NCI-H82 treated with DMSO at 0.1 percent for 48 hours (cell line): ENCODE results near the gene ITIH3.
"Not testable (repeated sequence)": the region's sequence is repeated elsewhere in the genome, so short reads cannot be mapped to it uniquely, and the experiment has no call there.

Source experiments
- DNase-seq: peaks from one replicate; lab custom pipeline; 2025; ENCODE audit not compliant: unreplicated experiment; lab: John Stamatoyannopoulos, UW

The ITIH3 gene, protein sequence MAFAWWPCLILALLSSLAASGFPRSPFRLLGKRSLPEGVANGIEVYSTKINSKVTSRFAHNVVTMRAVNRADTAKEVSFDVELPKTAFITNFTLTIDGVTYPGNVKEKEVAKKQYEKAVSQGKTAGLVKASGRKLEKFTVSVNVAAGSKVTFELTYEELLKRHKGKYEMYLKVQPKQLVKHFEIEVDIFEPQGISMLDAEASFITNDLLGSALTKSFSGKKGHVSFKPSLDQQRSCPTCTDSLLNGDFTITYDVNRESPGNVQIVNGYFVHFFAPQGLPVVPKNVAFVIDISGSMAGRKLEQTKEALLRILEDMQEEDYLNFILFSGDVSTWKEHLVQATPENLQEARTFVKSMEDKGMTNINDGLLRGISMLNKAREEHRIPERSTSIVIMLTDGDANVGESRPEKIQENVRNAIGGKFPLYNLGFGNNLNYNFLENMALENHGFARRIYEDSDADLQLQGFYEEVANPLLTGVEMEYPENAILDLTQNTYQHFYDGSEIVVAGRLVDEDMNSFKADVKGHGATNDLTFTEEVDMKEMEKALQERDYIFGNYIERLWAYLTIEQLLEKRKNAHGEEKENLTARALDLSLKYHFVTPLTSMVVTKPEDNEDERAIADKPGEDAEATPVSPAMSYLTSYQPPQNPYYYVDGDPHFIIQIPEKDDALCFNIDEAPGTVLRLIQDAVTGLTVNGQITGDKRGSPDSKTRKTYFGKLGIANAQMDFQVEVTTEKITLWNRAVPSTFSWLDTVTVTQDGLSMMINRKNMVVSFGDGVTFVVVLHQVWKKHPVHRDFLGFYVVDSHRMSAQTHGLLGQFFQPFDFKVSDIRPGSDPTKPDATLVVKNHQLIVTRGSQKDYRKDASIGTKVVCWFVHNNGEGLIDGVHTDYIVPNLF

DNA sequence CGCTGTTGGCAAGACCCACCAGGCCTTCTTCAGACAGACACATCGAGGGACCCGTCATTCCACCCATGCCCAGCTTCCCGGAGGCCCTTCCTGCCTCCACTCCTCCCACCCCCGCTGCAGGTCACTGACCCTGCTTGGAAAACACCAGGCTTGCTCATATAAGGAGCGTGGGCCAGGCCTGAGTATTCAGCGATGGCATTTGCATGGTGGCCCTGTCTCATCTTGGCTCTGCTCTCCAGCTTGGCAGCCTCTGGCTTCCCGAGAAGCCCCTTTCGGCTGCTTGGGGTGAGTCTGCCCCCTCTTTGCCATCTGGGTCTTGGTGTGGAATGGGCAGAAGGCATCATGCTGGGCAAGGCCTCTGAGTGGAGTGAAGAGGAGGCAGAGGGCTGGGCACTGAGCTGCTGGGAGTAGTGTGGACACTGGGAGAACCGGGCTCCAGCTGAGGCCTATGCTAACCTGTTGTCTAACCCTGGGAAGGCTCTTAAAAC is at the start of gene ITIH3:
Gene ITIH3, plus strand, starts transcription at position 185 of the 488 bp plus-strand sequence. Its CDS starts 8 bp downstream, at position 193.
- no peak for DNase-seq

DNA sequence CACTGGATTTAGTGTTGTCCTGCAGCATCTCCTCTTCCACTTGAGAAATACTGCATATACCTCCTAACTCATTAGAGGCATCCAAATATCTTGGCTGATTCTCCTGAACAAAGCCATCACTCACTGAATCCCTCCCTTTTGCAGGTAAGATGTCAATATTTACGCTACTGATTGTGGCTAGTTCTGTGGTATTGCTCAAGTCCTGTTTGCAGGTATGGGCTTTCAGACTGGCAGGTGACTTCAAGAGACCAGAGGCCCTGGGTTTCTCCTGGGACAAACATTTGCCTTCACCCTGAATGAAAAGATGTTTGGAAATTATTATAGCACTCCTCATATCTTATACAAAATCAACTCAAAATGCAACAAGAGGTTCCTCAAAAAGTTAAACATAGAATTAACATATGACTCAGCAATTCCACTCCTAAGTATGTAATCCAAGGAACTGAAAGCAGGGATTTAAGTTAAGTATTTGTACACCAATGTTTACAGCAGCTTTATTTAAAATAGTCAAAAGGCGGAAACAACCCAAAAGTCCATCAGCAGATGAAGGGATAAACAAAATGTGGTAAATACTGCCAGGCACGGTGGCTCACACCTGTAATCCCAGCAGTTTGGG is 42.4 kb upstream of the ITIH3 start:
- DNase-seq, result no peak

DNA sequence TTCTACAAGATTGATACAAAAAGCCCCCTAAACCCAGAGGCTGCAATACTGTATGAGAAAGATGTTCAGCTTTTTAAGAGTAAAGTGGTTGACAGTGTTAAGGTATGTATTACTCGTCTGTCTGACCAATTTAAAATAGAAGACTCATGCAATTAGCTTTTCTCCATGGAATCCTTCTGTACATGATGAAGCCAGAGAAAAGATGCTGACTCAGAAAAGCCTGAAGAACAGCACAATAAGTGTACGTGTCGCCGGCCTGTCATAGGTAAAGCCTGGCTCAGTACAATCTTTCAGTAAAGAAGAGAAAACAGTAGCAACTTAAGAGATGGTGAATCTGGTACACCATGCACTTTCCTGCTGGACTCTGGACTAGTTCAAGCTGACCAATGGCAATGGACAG is 40.2 kb upstream of the ITIH3 start:
- no peak for DNase-seq

DNA sequence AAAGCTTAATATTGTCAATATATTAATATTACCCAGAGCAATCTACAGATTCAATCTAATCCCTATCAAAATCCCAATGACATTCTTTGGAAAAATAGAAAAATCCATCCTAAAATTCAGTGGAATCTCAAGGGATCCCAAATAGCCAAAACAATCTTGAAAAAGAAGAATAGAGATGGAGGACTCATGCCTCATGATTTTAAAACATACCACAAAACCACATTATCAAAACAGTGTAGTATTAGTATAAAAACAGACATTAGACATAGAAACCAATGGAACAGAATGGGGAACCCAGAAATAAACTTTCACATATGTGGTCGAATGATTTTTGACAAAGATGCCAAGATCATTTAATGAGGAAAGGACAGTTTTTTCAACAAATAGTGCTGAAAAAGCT is 38.5 kb upstream of the ITIH3 start:
- DNase-seq, result no peak

DNA sequence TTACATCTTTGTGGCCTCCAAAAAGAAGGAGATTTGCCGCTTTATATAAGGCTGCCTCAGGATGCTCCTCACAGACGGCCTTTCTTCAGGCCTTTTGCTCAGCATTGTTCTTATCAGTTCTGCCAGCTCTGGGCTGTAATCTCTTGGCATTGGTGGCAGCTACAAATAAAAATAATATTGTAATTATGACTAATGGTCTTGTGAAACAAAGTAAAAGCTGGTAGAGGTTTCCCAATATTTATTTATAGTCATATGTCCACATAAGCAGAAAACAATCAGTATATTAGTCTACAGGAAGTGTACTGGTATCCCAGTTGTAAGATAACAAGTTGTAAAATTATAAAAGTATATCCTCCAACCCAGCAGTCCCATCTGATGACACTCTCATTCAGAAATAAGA is 31.1 kb upstream of the ITIH3 start:
- no peak for DNase-seq

DNA sequence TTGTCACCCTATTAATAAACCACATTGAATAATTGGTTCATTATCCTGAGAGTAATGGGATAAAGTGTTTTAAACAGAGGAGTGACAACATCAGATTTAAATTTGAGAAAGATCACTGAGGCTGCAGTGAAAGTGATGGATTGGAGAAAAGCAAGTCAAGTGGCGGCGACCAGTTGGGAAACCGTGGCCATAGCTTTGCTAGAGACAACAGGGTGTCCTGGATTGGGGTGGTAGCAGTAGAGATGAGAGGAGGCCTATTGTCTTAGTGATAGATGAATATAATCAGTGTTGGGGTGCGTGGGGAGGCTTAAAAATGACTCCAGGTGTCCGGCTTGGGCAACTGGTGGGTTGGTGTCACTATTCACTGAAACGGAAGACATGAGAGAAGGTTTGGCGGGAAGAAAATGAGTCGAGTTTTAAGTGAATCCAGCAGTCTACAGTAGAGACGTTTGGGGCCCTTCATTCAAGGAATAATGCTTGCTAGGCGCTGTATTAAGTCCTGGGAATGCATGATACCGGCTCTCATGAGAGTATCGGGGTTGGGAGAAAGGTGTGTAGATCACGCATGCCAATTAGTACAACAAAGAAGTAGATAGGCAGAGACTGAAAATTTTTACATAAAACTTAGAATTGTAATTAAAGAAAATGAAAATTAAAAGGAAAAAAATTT is 24.7 kb upstream of the ITIH3 start:
- no peak for DNase-seq

DNA sequence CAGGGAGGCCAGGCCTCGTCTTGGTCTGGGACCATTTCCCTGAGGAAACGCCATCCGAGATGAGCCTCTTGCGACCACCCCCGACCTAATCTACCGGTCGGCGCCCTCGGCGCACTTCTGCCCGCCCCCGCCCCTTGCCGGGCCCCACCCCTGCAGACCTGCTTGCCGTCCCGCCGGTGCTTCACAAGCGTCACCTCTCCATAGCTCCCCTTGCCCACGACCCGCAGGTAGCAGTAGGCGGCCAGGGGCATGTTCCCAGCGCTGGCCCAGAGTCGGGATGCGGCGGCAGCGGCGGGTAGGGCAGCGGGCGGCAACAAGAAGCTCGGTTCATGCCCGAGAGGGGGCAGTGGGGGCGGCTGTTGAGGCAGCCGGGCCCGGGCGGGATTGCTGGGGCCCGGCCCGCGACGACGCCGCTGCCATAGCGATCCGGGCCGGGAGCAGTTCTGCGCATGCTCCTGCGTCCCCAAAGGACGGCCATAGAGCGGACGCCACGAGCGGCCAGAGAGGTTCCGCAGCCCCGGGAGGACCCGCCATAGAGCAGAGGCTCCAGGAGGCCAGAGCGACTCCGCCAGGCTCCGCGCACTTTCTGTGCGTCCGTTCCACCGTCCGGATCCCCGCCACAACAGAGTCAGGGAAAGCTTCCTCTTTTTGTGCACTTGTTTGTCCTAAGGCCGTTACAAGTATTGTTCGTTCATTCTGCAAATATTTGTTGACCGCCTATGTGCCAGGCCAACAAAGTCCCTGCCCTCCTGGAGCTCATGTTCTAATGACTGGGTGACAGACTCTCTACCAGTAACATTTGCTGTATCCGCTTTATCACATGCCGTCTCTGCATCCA is 23.9 kb upstream of the ITIH3 start, which contains the start of gene NEK4:
Gene NEK4, minus strand, starts transcription at position 445 of the 838 bp plus-strand sequence. Its CDS starts 194 bp downstream, at position 251.
- peak; percentile 75 for DNase-seq

DNA sequence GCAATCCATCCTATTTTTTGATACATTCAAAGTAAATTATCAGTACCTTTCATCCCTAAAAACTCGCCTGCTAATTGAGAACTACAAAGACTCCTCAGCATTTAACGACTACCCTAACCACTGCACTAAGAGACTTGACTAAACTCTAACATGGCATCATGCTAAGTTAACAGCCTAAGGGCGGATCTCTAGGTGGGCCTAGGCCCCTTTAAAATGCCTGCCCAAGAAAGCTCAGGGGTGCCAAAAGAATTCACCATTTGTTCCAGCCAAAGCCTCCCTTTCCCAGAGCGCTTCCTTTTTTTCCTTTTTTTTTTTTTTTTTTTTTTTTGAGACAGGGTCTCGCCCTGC is 23.3 kb upstream of the ITIH3 start:
- DNase-seq, result peak; percentile 20

DNA sequence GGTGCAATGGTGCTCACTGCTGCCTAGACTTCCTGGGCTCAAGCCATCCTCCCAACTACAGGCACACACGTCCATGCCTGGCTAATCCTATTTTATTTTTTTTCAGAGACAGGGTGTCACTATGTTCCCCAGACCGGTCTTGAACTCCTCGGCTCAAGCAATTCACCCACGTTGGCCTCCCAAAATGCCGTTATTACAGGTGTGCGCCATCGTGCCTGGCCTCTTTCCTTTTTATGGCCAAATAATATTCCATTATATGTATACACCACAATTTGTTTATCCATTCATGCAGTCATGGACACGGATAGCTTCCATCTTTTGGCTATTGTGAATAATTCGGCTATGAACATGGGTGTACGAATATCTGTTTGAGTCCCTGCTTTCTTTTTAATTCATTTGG is 22.9 kb upstream of the ITIH3 start:
- no peak for DNase-seq

DNA sequence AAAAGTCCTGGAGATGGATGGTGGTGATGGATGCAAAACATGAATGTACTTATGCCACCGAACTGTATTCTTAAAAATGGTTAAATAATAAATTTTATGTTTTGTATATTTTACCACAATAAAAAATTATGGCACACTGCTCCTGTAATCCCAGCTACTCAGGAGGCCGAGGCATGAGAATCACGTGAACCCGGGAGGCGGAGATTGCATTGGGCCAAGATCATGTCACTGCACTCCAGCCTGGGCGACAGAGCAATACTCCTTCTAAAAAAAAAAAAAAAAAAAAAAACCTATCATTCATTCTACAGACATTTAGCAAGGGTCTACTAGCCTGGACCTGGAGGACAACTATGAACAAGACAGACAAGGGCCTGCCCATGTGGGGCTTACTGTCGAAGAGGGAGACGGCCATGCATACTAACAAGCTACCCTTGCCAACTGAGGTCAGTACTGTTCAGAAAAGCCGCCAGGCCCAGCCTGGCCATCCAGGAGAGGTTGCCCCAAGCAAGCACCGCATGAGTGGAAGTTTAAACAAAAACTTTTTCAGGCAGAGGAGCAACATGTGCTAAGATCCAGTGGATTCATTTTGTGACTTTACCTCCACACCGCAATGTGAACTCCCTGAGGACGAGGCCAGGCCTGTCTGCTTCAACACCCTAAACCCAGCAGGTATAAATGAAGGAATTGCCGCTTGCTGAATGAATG is 21.1 kb upstream of the ITIH3 start:
- no peak for DNase-seq

DNA sequence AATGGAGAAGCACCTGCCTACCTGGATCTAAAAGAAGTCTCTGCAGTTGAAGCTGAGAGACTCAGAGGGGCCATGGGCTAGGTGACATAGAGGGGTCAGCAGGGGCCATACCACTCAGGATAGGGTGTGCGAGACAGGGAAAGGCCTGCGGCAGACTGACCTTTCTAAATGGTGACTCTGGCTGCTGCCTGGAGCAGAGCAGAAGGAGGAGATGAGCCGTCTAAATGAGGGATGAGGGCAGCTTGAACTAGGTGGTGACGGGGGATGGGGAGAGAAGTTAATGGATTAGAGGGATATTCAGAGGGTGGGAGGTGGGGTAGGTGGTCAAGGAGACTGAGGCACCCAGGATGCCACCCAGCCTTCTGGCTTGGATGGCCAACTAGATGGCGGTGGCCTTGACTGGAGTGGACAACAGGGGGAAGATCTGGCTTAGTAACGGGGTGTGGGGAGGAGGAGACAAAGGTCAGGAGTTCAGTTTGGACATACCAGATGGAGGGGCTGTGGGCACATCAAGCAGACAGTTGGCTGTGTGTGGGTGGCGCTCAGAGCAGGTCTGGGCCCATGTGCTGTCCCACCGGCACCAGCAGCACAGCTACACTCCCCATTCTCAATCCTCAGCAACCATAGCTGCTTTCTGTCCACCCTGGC is 20.4 kb upstream of the ITIH3 start:
- DNase-seq, result no peak

DNA sequence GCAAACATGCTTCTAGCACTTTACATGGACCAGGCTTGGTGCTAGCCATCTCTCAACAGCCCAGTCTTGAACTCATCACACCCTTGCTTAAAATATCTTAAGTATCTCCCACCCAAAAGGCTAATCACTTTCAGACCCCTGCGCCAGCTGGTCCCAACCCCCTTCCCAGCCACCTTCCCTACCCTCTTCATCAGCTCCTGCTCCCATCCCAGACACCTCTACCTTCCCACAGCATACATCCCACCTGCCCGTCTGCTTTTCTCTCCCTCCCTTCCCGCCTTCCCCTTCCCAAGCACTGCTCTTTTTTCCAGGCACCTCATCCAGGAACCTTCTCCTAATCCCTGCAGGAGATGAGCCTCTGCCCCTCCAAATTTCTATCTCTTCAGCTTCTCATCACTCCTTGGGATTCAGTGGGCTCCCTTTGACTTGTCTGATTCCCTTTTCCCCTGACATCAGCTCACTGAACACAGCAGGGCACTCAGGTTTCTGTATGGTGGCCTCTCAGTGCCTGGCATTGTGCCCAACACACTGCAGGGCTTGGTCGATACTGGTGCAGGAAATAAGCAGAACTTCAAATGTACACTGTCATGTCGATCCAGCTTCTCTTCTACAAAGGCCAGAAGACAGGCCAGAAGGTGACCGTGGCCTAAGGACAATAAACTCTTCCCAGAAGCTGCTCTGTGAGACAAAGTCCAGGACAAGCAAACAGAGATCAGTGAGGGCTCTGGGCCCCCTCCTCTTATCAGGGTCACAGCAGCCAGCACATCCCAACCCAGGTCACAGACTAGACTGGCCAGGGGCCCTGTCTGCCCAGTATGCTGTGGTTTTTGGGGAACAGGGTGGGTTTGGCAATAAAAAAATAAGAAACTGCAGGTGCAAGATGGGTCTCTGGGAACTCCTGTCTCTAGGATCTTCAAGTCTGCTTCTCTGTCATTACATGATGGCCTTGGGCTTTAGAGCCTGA is 19.4 kb upstream of the ITIH3 start:
- no peak for DNase-seq

DNA sequence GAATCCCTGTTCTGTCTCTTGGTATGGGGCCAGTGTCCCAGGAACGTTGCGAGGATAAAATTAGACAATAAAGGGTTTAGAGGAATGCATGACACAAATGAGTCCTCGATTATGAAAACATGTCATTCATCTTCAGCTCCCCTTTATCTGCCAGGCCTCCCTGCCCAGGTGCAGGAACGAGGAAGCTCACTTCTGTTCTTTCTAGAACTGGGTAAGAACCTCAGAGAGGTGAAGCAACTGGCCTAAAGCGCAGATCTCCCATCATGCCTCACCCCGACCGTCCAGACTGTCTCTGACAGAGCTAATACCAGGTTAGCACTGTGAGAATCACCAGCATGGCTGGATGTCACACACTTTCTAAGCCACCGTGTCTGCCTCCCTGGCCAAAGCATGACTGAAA is 18.7 kb upstream of the ITIH3 start:
- DNase-seq, result no peak

DNA sequence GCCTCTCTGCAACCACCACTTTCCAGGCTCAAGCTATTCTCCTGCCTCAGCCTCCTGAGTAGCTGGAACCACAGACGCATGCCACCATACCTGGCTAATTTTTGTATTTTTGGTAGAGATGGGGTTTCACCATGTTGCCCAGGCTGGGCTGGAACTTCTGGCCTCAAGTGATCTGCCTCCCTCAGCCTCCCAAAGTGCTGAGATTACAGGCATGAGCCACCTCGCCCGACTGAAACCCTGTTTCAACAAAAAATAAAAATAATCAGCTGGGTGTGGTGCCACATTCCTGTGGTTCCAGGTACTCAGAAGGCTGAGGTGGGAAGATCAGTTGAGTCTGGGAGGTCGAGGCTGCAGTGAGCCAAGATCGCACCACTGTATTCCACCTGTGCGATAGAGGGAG is 18.1 kb upstream of the ITIH3 start:
- not testable (repeated sequence) for DNase-seq

DNA sequence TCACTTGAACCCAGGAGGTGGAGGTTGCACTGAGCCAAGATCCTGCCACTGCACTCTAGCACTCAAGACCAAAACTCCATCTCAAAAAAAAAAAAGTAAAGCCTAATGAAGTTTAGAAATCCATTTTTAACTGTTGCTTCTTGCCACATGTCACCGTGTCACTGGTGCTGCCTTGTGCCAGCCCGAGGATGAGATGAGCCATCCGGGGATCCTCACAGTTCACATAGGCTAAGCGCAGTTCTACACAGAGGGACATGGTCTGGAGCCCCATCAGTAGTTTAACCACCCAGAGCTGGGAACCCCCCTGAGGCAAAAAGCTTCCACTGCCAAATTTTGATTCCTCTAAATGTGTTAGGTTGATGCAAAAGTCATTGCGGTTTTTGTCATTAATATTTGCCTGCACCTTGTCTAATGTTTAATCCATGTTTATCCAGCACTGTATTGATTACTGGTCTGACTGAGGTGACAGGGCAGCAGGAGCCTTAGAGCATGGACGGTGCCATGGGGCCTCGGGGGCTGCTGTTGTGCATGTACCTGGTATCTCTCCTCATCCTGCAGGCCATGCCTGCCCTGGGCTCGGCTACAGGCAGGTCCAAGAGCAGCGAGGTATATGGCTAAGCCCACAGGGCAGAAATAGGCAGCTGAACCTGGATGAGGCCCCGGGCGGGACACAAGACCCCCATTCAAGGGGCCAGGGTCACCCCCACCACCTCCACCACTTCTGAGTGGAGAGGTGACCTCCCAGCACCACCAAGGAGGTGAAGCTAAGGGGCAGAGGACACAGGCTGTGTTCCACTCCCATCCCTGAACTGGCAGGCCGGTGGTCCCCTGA is 17.3 kb upstream of the ITIH3 start, which contains the start of gene ITIH1:
Gene ITIH1, plus strand, starts transcription at position 473 of the 832 bp plus-strand sequence. Its CDS starts 17 bp downstream, at position 490.
- DNase-seq, result no peak

DNA sequence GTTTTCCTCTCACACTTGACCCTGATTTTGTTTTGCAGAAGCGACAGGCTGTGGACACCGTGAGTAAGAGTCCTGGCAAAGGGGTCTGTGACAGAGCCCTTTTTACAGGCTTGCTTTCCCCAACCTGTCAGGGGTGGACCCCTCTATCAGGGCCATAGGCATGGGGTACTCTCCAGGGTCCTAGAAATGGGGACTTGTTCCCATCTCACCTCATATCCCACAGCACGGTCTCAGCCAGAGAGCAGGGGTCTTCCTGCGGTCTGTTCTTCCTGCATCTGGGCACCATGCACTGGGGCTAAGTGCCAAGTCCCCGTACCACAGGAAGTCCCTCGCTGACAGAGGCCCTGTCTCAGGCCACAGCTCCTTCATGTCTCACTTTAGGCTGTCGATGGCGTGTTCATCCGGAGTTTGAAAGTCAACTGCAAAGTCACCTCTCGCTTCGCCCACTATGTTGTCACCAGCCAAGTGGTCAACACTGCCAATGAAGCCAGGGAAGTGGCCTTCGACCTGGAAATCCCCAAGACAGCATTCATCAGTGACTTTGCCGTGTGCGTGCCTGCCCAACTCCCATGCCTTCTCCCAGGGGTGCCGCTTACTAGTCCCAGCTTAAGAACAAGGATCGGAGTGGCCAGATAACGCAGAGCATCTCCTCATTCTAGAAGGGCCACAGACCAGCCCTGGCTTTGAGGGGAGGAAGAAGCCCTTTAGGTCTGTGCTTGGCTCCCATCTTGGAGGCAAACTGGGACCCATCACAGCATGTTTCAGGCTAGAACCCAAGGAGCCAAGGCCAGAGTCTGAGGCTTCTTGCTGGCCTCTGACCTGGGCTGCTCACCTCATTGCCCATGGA is 16.4 kb upstream of the ITIH3 start:
- DNase-seq, result no peak
